ENCODE measurements around the gene SAMHD1.
"Not testable (repeated sequence)": the region's sequence is repeated elsewhere in the genome, so short reads cannot be mapped to it uniquely, and the experiment has no call there.

The SAMHD1 gene

GRCh38 chr20:36951979-36952738 lies 651 bp upstream of the SAMHD1 start:
- no peak for DNase-seq

- DNase-seq, result peak in 1 of 2 experiments; percentile 19
These were observed 902 bp downstream of the SAMHD1 start for GRCh38 chr20:36950414-36951197.

- no peak for DNase-seq
These were observed 10.1 kb downstream of the SAMHD1 start for GRCh38 chr20:36941401-36941835.

GRCh38 chr20:36937402-36937770 lies 14.1 kb downstream of the SAMHD1 start:
- DNase-seq, result no peak

- not testable (repeated sequence) for DNase-seq
These were observed 14.6 kb downstream of the SAMHD1 start for GRCh38 chr20:36936761-36937401.

GRCh38 chr20:36936341-36936740 lies 15.2 kb downstream of the SAMHD1 start:
- no peak for DNase-seq

- not testable (repeated sequence) for DNase-seq
These were observed 17.9 kb downstream of the SAMHD1 start for GRCh38 chr20:36933571-36933970.

GRCh38 chr20:36932476-36933426 lies 18.8 kb downstream of the SAMHD1 start:
- DNase-seq, result no peak

- DNase-seq, result not testable (repeated sequence)
These were observed 19.4 kb downstream of the SAMHD1 start for GRCh38 chr20:36932067-36932466.

GRCh38 chr20:36929691-36930090 lies 21.8 kb downstream of the SAMHD1 start:
- DNase-seq, result no peak

- DNase-seq, result no peak
These were observed 22.2 kb downstream of the SAMHD1 start for GRCh38 chr20:36929290-36929689.

GRCh38 chr20:36927704-36928103 lies 23.8 kb downstream of the SAMHD1 start:
- no peak for DNase-seq

GRCh38 chr20:36926653-36927200 lies 24.8 kb downstream of the SAMHD1 start:
- DNase-seq, result no peak

GRCh38 chr20:36925234-36925633 lies 26.3 kb downstream of the SAMHD1 start:
- no peak for DNase-seq

- no peak for DNase-seq
These were observed 27.1 kb downstream of the SAMHD1 start for GRCh38 chr20:36924167-36925045.

- no peak for DNase-seq
These were observed 31.2 kb downstream of the SAMHD1 start for GRCh38 chr20:36920334-36920730.

- DNase-seq, result peak in 1 of 2 experiments; percentile 8
These were observed 31.7 kb downstream of the SAMHD1 start for GRCh38 chr20:36919715-36920333.

GRCh38 chr20:36917943-36918342 lies 33.6 kb downstream of the SAMHD1 start:
- no peak for DNase-seq

GRCh38 chr20:36917240-36917639 lies 34.3 kb downstream of the SAMHD1 start:
- no peak for DNase-seq

GRCh38 chr20:36916199-36916598 lies 35.3 kb downstream of the SAMHD1 start:
- no peak for DNase-seq

- DNase-seq, result no peak
These were observed 42.9 kb downstream of the SAMHD1 start for GRCh38 chr20:36908603-36909002.

Measured in NCI-H187 (cell line).